Central memory CD4-positive, alpha-beta T cell (primary cell): ENCODE results near the gene DYNLT1.

Experiments
- DNase-seq: peaks from one replicate; pipeline ENCODE4 v3.0.0; 2022

The DYNLT1 gene

GRCh38 chr6:158591810-158592209 is 52.7 kb downstream of the DYNLT1 start:
- no peak for DNase-seq

GRCh38 chr6:158591134-158591809 is 53.3 kb downstream of the DYNLT1 start:
- DNase-seq: no peak

DNA sequence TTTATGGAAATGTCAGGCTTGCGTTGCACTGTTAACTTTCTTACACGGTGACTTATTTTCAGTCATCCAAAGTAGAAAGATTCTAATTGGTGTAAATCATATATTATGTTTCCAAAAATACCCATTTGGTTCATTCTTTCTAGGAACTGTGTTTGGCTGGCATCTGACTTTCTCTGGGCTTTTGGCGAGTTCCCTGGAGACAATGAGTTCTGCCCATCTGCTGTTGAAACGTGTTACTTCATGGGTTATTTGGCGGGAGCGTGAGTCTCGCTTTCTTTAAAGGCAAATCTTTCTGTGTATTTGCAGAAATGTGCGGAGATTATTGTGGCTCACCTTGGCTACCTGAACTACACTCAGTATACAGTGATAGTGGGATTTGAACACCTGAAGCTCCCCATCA is 55.2 kb downstream of the DYNLT1 start:
- DNase-seq: no peak

DNA sequence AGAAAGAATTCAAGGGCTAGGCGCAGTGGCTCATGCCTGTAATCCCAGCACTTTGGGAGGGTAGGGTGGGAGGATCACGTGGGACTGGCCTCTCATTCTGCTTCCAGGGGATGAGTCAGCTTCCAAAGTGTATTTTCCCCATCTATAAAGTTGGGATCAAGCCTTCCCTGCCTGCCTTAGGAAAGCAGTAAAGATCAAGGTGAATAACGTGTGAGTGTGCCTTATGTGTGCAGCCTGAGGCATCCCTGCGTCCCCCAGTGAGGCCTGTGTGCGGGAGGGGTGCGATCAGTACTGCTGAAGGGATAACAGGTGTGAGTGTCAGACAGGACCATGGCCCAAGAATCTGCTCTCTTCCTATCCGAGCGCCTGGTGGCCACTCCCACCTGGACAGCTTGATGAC is 57.9 kb downstream of the DYNLT1 start:
- DNase-seq: no peak
